NT2/D1 (cell line): ENCODE data around the gene PRRX2.

Experiments
- SUZ12 ChIP-seq: IDR thresholded peaks from 2 replicates; pipeline ENCODE4 v1.6.1; 2011; ENCODE audit not compliant: insufficient read length, insufficient read depth; ENCODE audit errors: extremely low read depth
- YY1 ChIP-seq: IDR thresholded peaks from 2 replicates; pipeline ENCODE4 v1.6.1; 2011; ENCODE audit not compliant: insufficient read length, insufficient read depth
- ZNF274 ChIP-seq: IDR thresholded peaks from 2 replicates; pipeline ENCODE4 v1.6.1; 2011; ENCODE audit warnings: mild to moderate bottlenecking, low read depth, low read length

DNA sequence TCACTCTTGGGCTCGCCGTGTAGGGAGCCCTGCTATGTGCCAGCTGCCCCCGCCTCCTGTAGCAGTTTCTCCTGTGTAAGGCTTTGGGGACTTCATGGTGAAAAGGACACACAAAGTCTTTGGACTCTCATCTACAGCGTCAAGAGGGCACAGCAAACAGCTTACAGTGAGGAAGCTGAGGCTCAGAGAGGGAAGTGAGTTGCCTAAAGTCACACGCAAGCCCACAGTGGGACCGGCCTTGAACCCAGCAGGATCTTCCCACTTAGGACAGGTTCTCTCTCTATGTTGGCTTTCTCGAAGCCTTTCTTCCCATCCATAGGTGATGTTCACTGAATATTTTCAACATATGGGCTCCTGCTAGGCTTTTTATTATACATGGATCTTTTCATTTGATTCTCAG lies 9.8 kb upstream of the PRRX2 start:
- TF ChIP-seq YY1: no peak
- no peak for TF ChIP-seq ZNF274
- TF ChIP-seq SUZ12: no peak
